Limb (tissue), 2 donors: Measurements from ENCODE around the gene PCYT1B.

Experiments
- DNase-seq, 2 donors: peaks; one replicate each; pipeline ENCODE4 v3.0.0-alpha.2; 2016; ENCODE audit errors: extremely low spot score in 2 of 2

Gene PCYT1B

GRCh38 chrX:24526616-24527015, 120.5 kb downstream of the PCYT1B start:
- DNase-seq = no peak

- DNase-seq = no peak
Observed at GRCh38 chrX:24525455-24525854, 121.7 kb downstream of the PCYT1B start.

GRCh38 chrX:24520472-24520871, 126.7 kb downstream of the PCYT1B start:
- no peak for DNase-seq

GRCh38 chrX:24515447-24515846, 131.7 kb downstream of the PCYT1B start:
- no peak for DNase-seq

GRCh38 chrX:24513416-24513815, 133.7 kb downstream of the PCYT1B start:
- DNase-seq = no peak

- DNase-seq = no peak
Observed at GRCh38 chrX:24508375-24508774, 138.8 kb downstream of the PCYT1B start.
